D721Med (cell line): ENCODE data around the gene CNPY2.

Experiments used
- DNase-seq: peaks from one replicate; pipeline ENCODE4 v3.0.0; 2011; ENCODE audit warnings: low spot score; ENCODE audit not compliant: insufficient read length
- FAIRE-seq: peaks from 2 replicates; lab custom pipeline; 2011; peaks lifted over from hg19 to GRCh38; lab: Jason Lieb, UNC
- TF ChIP-seq, protein P1 (sequence below): IDR thresholded peaks from 2 replicates; pipeline ENCODE4 v1.5.1; 2012; ENCODE audit warnings: mild to moderate bottlenecking, control low read depth; ENCODE audit not compliant: insufficient read depth; ENCODE audit errors: missing control alignments

Gene CNPY2

DNA sequence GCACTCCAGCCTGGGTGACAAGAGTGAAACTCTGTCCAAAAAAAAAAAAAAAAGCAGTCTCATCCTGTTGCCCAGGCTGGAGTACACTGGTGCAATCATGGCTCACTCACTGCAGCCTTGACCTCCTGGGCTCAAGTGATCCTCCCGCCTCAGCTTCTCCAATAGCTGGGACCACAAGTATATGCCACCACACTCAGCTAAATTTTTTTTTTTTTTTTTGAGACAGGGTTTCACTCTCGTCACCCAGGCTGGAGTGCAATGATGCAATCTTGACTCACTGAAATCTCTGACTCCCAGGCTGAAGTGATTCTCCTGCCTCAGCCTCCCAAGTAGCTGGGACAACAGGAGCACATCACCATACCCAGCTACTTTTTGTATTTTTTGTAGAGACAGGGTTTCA is 5.2 kb upstream of the CNPY2 start:
- no peak for FAIRE-seq
- TF ChIP-seq, protein P1, sequence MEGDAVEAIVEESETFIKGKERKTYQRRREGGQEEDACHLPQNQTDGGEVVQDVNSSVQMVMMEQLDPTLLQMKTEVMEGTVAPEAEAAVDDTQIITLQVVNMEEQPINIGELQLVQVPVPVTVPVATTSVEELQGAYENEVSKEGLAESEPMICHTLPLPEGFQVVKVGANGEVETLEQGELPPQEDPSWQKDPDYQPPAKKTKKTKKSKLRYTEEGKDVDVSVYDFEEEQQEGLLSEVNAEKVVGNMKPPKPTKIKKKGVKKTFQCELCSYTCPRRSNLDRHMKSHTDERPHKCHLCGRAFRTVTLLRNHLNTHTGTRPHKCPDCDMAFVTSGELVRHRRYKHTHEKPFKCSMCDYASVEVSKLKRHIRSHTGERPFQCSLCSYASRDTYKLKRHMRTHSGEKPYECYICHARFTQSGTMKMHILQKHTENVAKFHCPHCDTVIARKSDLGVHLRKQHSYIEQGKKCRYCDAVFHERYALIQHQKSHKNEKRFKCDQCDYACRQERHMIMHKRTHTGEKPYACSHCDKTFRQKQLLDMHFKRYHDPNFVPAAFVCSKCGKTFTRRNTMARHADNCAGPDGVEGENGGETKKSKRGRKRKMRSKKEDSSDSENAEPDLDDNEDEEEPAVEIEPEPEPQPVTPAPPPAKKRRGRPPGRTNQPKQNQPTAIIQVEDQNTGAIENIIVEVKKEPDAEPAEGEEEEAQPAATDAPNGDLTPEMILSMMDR: no peak

DNA sequence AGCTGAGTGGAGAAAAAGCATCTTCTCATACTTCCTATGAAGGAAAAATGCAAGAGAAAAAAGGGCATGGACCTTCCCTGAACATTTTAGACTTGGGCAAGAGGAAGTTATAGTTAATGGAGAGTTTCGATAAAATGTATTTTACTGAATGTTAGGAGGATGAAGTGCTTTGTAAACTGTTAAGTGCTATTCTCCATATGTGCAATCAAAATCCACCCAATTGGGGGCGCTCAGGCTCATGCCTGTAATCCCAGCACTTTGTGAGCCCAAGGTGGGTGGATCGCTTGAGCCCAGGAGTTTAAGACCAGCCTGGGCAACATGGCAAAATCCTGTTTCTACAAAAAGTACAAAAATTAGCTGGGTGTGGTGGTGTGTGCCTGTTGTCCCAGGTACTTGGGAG is 1.9 kb upstream of the CNPY2 start:
- no peak for DNase-seq
- FAIRE-seq: no peak
- TF ChIP-seq, protein P1: no peak

More for the DNA sequence above, 5.2 kb upstream of the CNPY2 start:
- DNase-seq: no peak

DNA sequence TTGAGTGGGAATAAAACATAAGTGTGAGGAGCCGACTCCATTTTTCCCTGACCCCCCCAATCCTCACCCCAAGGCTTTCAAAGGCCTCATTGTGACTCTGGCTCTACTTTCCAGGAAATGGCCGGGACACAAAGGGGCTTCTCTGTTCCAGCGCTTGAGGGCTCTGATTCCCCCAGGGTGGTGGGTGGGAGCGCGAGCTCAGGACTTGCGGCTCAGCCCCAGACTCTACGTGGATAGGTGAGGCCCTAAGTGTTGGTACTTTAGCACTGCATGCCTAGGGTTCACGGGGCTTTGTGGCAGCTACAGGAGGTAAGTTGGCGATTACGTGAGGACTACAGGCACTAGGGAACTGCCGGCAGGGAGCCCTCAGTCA is 553 bp downstream of the CNPY2 start:
- TF ChIP-seq, protein P1: no peak
- FAIRE-seq (no peak), DNase-seq (no peak)

DNA sequence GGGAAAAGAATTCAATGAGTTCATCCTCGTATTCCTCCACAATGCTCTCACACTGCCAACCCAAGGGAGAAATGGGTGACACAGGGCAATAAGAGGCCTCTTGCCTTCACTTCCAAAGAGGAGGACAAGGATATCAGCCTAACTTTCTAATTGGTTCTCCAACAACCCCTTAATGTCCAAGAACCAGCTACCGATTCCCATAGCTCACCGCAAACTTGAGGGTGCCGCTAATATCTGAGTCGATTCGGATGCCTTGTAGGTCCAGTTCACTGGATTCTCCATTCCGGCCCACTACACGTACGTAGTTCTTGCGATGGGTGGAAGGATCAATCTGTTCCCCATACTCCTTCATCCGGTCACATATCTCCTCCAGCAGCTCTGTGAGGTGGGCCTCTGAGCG is 4.8 kb downstream of the CNPY2 start:
- DNase-seq (no peak), FAIRE-seq (no peak)
- TF ChIP-seq, protein P1: no peak

DNA sequence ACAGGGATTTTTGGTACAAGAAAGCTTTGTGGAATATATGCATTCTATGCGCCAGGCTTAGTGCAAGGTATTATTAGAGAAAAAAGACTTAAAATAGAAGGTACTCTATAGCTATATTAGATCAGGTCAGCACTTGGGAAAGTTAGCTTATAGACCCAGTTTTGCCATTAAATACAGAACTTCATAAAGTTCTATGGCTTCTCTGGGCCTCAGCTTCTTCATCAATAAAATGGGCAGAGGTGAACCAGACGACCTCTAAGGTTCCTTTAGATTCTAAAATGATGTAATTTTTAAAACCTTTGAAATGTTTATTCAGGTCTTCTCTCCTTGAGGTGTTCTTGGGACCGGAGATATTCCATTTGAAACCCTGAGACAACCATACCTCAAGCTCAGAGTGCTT is 7.1 kb downstream of the CNPY2 start:
- FAIRE-seq (no peak), DNase-seq (no peak)
- TF ChIP-seq, protein P1: no peak

DNA sequence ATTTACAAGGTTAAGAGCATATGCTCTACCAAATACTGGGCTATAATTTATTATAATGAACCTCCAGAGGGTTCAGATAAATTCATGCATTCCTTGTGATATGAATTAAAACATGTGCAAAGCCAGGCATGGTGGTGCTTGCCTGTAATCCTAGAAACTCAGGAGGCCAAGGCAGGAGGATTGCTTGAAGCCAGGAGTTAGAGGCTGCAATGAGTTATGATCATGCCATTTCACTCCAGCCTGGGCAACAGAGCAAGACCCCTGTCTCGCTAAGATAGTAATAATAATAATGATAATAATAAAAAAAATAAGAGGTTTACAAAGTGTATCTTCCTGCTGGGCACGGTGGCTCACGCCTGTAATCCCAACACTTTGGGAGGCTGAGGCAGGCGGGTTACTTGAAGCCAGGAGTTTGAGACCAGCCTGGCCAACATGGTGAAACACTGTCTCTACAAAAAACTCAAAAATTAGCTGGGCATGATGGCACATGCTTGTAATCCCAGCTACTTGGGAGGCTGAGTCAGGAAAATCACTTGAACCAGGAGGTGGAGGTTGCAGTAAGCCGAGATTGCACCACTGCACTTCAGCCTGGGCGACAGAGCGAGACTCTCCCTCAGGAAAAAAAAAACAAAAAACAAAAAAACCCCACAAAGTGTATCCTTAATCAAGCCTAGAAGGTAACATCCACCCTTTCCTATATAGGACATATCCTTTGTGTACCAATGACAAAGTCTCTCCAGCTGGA is 8.4 kb downstream of the CNPY2 start:
- FAIRE-seq (no peak), DNase-seq (no peak)
- TF ChIP-seq, protein P1: no peak

DNA sequence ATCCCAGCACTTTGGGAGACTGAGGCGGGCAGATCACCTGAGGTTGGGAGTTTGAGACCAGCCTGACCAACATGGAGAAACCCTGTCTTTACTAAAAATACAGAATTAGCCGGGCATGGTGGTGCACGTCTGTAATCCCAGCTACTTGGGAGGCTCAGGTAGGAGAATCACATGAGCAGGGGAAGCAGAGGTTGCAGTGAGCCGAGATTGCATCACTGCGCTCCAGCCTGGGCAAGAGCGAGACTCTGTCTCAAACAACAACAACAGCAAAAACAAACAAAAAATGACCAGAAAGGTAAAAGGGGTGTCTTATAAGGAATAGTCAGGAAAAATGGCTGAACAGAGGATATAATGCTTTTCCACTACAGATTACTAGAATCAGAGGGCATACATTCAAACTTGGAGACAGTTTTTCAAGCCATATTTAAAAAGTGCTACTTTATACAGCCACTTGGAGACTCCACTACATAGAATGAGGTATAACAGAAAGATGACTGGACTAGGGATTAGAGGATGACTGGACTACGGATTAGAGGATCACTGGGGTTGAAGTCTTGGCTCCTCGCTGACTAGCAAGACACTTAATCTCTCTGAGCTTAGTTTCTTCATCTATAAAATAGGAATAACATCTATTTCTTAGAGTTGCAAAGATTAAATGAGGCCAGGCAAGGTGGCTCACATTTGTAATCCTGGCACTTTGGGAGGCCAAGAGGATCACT is 10.8 kb downstream of the CNPY2 start:
- TF ChIP-seq, protein P1: no peak
- DNase-seq (no peak), FAIRE-seq (no peak)
